SK-N-SH treated with all-trans-retinoic acid at 6 μM for 48 hours (cell line): Measurements from ENCODE around the gene FARP1.

Experiments used
- ATAC-seq: fragments of 200-7000 bp; cut with Tn5 transposase; 3 replicates; pipeline ENCODE4 v1.9.1; 2020; ENCODE audit warnings: mild to moderate bottlenecking, moderate library complexity
- BACH2 ChIP-seq: fragments of 250-450 bp; sonication (Bioruptor Pico); IDR thresholded peaks from 2 replicates; pipeline ENCODE4 v1.9.0; 2021; ENCODE audit warnings: mild to moderate bottlenecking, borderline replicate concordance
- CREB5 ChIP-seq: fragments of 250-450 bp; sonication (Bioruptor Pico); IDR thresholded peaks from 2 replicates; pipeline ENCODE4 v1.5.1; 2020; ENCODE audit warnings: low read depth, mild to moderate bottlenecking, moderate library complexity
- CSDC2 ChIP-seq: fragments of 250-450 bp; sonication (Bioruptor Pico); IDR thresholded peaks from 2 replicates; pipeline ENCODE4 v1.5.0; 2020; ENCODE audit warnings: mild to moderate bottlenecking, moderate library complexity
- ESRRG ChIP-seq: fragments of 250-450 bp; sonication (Bioruptor Pico); IDR thresholded peaks from 2 replicates; pipeline ENCODE4 v1.6.1; 2021; ENCODE audit warnings: mild to moderate bottlenecking
- GLIS3 ChIP-seq: fragments of 250-450 bp; sonication (Bioruptor Pico); IDR thresholded peaks from 2 replicates; pipeline ENCODE4 v1.5.0; 2020; ENCODE audit warnings: mild to moderate bottlenecking, moderate library complexity
- OSR1 ChIP-seq: fragments of 250-450 bp; sonication (Bioruptor Pico); IDR thresholded peaks from 2 replicates; pipeline ENCODE4 v1.8.0; 2022; ENCODE audit warnings: moderate library complexity, mild to moderate bottlenecking, inconsistent platforms
- PATZ1 ChIP-seq: fragments of 250-450 bp; sonication (Bioruptor Pico); IDR thresholded peaks from 2 replicates; pipeline ENCODE4 v1.8.0; 2020; ENCODE audit warnings: mild to moderate bottlenecking, moderate library complexity, borderline replicate concordance
- POU6F1 ChIP-seq: fragments of 250-450 bp; sonication (Bioruptor Pico); IDR thresholded peaks from 2 replicates; pipeline ENCODE4 v1.8.0; 2021; ENCODE audit warnings: low read depth, mild to moderate bottlenecking, moderate library complexity, borderline replicate concordance
- PPARA ChIP-seq: fragments of 250-450 bp; sonication (Bioruptor Pico); IDR thresholded peaks from 2 replicates; pipeline ENCODE4 v1.5.0; 2020; ENCODE audit warnings: mild to moderate bottlenecking, borderline replicate concordance
- RARB ChIP-seq: fragments of 250-450 bp; sonication (Bioruptor Pico); IDR thresholded peaks from 2 replicates; pipeline ENCODE4 v1.8.0; 2021; ENCODE audit warnings: mild to moderate bottlenecking, moderate library complexity
- SNAI2 ChIP-seq: fragments of 250-450 bp; sonication (Bioruptor Pico); IDR thresholded peaks from 2 replicates; pipeline ENCODE4 v1.5.0; 2020; ENCODE audit warnings: mild to moderate bottlenecking, moderate library complexity
- TCF4 ChIP-seq: fragments of 250-450 bp; sonication (Bioruptor Pico); IDR thresholded peaks from 2 replicates; pipeline ENCODE4 v1.8.0; 2021; ENCODE audit warnings: mild to moderate bottlenecking, moderate library complexity, borderline replicate concordance
- TOX ChIP-seq: fragments of 250-450 bp; sonication (Bioruptor Pico); IDR thresholded peaks from 2 replicates; pipeline ENCODE4 v1.8.0; 2021; ENCODE audit warnings: mild to moderate bottlenecking, moderate library complexity, borderline replicate concordance
- ZC3H10 ChIP-seq: fragments of 250-450 bp; sonication (Bioruptor Pico); IDR thresholded peaks from 2 replicates; pipeline ENCODE4 v1.5.1; 2021; ENCODE audit warnings: mild to moderate bottlenecking, moderate library complexity
- ZFP3 ChIP-seq: fragments of 250-450 bp; sonication (Bioruptor Pico); IDR thresholded peaks from 2 replicates; pipeline ENCODE4 v1.5.0; 2020; ENCODE audit warnings: mild to moderate bottlenecking, moderate library complexity
- ZFP30 ChIP-seq: fragments of 450-650 bp; formaldehyde crosslinking; IDR thresholded peaks from 2 replicates; pipeline ENCODE4 v1.5.0; 2022; ENCODE audit warnings: mild to moderate bottlenecking, moderate library complexity
- ZNF565 ChIP-seq: fragments of 450-650 bp; formaldehyde crosslinking; conservative IDR thresholded peaks from 2 replicates; pipeline ENCODE4 v1.5.0; 2020; ENCODE audit warnings: low read depth, mild to moderate bottlenecking, moderate library complexity
- ZNF70 ChIP-seq: fragments of 450-650 bp; formaldehyde crosslinking; IDR thresholded peaks from 2 replicates; pipeline ENCODE4 v1.5.0; 2020; ENCODE audit warnings: mild to moderate bottlenecking, moderate library complexity
- ZNF8 ChIP-seq: fragments of 450-650 bp; formaldehyde crosslinking; IDR thresholded peaks from 2 replicates; pipeline ENCODE4 v1.5.0; 2020; ENCODE audit warnings: mild to moderate bottlenecking, moderate library complexity
- TF ChIP-seq, protein P1 (sequence below): fragments of 250-450 bp; sonication (Bioruptor Pico); IDR thresholded peaks from 2 replicates; pipeline ENCODE4 v1.5.0; 2020; ENCODE audit warnings: mild to moderate bottlenecking, moderate library complexity

Gene FARP1

DNA sequence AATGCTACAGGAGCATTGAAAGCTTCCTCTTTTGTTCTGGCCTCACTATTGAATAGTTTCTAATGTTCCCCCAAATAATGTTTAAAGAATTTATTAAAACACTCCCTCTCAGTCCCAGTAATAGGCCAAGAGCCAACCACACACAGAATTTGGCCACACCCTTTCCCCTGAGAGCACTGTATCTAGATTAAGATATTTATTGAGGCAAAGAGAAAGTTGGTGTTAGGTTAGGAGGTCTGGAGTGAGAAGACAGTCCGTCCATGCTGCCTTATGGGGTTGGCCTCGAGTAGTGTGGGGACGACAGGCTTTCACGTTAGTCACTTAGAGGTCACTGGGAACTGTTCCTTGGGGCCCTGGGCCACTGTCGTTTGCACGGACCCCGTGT is 157.1 kb downstream of the FARP1 start:
- no peak for ATAC-seq
- TF ChIP-seq ZNF70 (CRISPR knock-in tag), result no peak
- no peak for TF ChIP-seq PATZ1 (CRISPR knock-in tag)
- no peak for TF ChIP-seq GLIS3 (CRISPR knock-in tag)
- no peak for TF ChIP-seq SNAI2 (CRISPR knock-in tag)
- no peak for TF ChIP-seq ZNF8 (CRISPR knock-in tag)
- no peak for TF ChIP-seq RARB (CRISPR knock-in tag)
- no peak for TF ChIP-seq PPARA (CRISPR knock-in tag)
- no peak for TF ChIP-seq POU6F1 (CRISPR knock-in tag)
- TF ChIP-seq ZFP30 (CRISPR knock-in tag), result no peak
- TF ChIP-seq CSDC2 (CRISPR knock-in tag), result no peak
- TF ChIP-seq, protein P1, sequence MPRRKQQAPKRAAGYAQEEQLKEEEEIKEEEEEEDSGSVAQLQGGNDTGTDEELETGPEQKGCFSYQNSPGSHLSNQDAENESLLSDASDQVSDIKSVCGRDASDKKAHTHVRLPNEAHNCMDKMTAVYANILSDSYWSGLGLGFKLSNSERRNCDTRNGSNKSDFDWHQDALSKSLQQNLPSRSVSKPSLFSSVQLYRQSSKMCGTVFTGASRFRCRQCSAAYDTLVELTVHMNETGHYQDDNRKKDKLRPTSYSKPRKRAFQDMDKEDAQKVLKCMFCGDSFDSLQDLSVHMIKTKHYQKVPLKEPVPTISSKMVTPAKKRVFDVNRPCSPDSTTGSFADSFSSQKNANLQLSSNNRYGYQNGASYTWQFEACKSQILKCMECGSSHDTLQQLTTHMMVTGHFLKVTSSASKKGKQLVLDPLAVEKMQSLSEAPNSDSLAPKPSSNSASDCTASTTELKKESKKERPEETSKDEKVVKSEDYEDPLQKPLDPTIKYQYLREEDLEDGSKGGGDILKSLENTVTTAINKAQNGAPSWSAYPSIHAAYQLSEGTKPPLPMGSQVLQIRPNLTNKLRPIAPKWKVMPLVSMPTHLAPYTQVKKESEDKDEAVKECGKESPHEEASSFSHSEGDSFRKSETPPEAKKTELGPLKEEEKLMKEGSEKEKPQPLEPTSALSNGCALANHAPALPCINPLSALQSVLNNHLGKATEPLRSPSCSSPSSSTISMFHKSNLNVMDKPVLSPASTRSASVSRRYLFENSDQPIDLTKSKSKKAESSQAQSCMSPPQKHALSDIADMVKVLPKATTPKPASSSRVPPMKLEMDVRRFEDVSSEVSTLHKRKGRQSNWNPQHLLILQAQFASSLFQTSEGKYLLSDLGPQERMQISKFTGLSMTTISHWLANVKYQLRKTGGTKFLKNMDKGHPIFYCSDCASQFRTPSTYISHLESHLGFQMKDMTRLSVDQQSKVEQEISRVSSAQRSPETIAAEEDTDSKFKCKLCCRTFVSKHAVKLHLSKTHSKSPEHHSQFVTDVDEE, result no peak
- no peak for TF ChIP-seq ZNF565 (CRISPR knock-in tag)
- no peak for TF ChIP-seq ESRRG (CRISPR knock-in tag)
- no peak for TF ChIP-seq TCF4 (CRISPR knock-in tag)
- TF ChIP-seq CREB5 (CRISPR knock-in tag), result no peak
- TF ChIP-seq BACH2, result no peak
- TF ChIP-seq OSR1 (CRISPR knock-in tag), result no peak

- TF ChIP-seq TOX (CRISPR knock-in tag) (no peak), ZNF565 (CRISPR knock-in tag) (no peak), ZNF70 (CRISPR knock-in tag) (no peak), TCF4 (CRISPR knock-in tag) (no peak), BACH2 (no peak), ZFP30 (CRISPR knock-in tag) (no peak), CREB5 (CRISPR knock-in tag) (no peak), PATZ1 (CRISPR knock-in tag) (no peak), ZFP3 (no peak), ZC3H10 (CRISPR knock-in tag) (no peak), OSR1 (CRISPR knock-in tag) (no peak), GLIS3 (CRISPR knock-in tag) (no peak)
- no peak for ATAC-seq
These were observed 158.2 kb downstream of the FARP1 start for GRCh38 chr13:98300956-98301641.
